Small intestine (tissue), 7 donors: ENCODE results near the gene HELZ2. TPM values are rescaled to one million over a fixed set of nuclear protein-coding genes. Genes with fewer than 3 reads are reported as not detected.
"Not testable (repeated sequence)": the region's sequence is repeated elsewhere in the genome, so short reads cannot be mapped to it uniquely, and the experiment has no call there.

Source experiments
- DNase-seq, 2 donors: peaks; one replicate each; pipeline versions ENCODE4 v3.0.0 to v3.0.0-alpha.2; 2013
- FAIRE-seq: peaks from 2 replicates; lab custom pipeline; 2012; peaks lifted over from hg19 to GRCh38; lab: Jason Lieb, UNC
- H3K27ac ChIP-seq, 3 donors: one replicate each; pipeline ENCODE4 v1.5.1; 2013; ENCODE audit warnings: low read length in 2 of 3, mild to moderate bottlenecking in 2 of 3, control low read depth in 1 of 3, inconsistent platforms in 1 of 3, low read depth in 1 of 3, moderate library complexity in 1 of 3
- H3K27me3 ChIP-seq, 3 donors: one replicate each; pipeline ENCODE4 v1.6.1; 2013; ENCODE audit warnings: low read length in 3 of 3, inconsistent platforms in 1 of 3; ENCODE audit not compliant: control insufficient read depth in 3 of 3, insufficient read depth in 3 of 3
- H3K36me3 ChIP-seq, 3 donors: one replicate each; pipeline ENCODE4 v1.6.1; 2013; ENCODE audit warnings: low read length in 3 of 3, inconsistent platforms in 1 of 3, low read depth in 1 of 3, mild to moderate bottlenecking in 1 of 3, moderate library complexity in 1 of 3; ENCODE audit not compliant: control insufficient read depth in 3 of 3, insufficient read depth in 2 of 3
- H3K4me1 ChIP-seq, 3 donors: one replicate each; pipeline ENCODE4 v1.6.1; 2013; ENCODE audit warnings: low read length in 2 of 3, inconsistent platforms in 1 of 3, low read depth in 1 of 3, mild to moderate bottlenecking in 1 of 3, moderate library complexity in 1 of 3; ENCODE audit not compliant: control insufficient read depth in 3 of 3, insufficient read depth in 2 of 3
- H3K4me3 ChIP-seq, 3 donors: one replicate each; pipeline ENCODE4 v1.5.1; 2013; ENCODE audit warnings: low read length in 3 of 3, control low read depth in 1 of 3, inconsistent platforms in 1 of 3, low read depth in 1 of 3, mild to moderate bottlenecking in 1 of 3, moderate library complexity in 1 of 3
- H3K9me3 ChIP-seq, 2 donors: one replicate each; pipeline ENCODE4 v1.6.1; 2013; ENCODE audit warnings: low read depth in 1 of 2, low read length in 1 of 2; ENCODE audit not compliant: control insufficient read depth in 2 of 2, insufficient read depth in 1 of 2
- WGBS, 3 donors: extraction: QIAGEN DNeasy Blood & Tissue Kit; methylation state at CpG; one replicate each; pipeline ENCODE4 v1.1.7; 2013; 5-methylcytosine and 5-hydroxymethylcytosine counted together
- polyA plus RNA-seq, 4 donors: library from polyadenylated mRNA; stranded (reverse) in 3 of 4; unstranded in 1 of 4; fragments of 200-250 nt in 3 of 4; fragments of 120-200 nt in 1 of 4; gene quantifications; one replicate each; pipeline versions ENCODE4 v1.2.1 to v1.2.3, GENCODE V29; 2013
- donor health status: healthy with polysubstance abuse.
- donor health status: control.
- donor health status: control.
- donor health status: Bipolar disorder and iron deficiency.
- donor health status: healthy.

Gene HELZ2
- polyA plus RNA-seq, 4 donors = 3.8 to 14.2 (median 9.4) TPM

- no peak overlapping the region for H3K27ac ChIP-seq
- H3K4me1 ChIP-seq = no peaks in the 10 kb centered on the region
- no peak overlapping the region for H3K4me3 ChIP-seq
- H3K27me3 ChIP-seq = no peaks in the 10 kb centered on the region
- DNase-seq (no peak), FAIRE-seq (no peak)
- WGBS, 3 donors = 91 to 97% (median 93%) methylated on average over 3 of the region's 3 CpGs
- no peaks in the 10 kb centered on the region for H3K9me3 ChIP-seq
- H3K36me3 ChIP-seq = peaks cover 6 to 68% (median 16%) of the 10 kb centered on the region in 3 donors
These were observed 28.3 kb upstream of the HELZ2 start for GRCh38 chr20:63602321-63602720.

GRCh38 chr20:63601679-63602078 lies 27.6 kb upstream of the HELZ2 start:
- H3K27ac ChIP-seq, DNase-seq, FAIRE-seq, H3K4me3 ChIP-seq, H3K4me1 ChIP-seq, H3K9me3 ChIP-seq, H3K27me3 ChIP-seq: not testable (repeated sequence)
- peaks cover 6 to 71% (median 16%) of the 10 kb centered on the region in 3 donors for H3K36me3 ChIP-seq
- 65 to 87% (median 75%) methylated on average over 7 to 8 of the region's 8 CpGs for WGBS, 3 donors

GRCh38 chr20:63599396-63600050 lies 25.5 kb upstream of the HELZ2 start:
- DNase-seq = no peak
- WGBS, 3 donors = 92 to 97% (median 95%) methylated on average over 27 of the region's 27 CpGs
- no peak for FAIRE-seq
- Histone ChIP-seq H3K4me1 (no peaks in the 10 kb centered on the region), H3K4me3 (no peak overlapping the region), H3K27ac (no peak overlapping the region), H3K9me3 (no peaks in the 10 kb centered on the region), H3K27me3 (no peaks in the 10 kb centered on the region), H3K36me3 (peaks cover 6 to 86% (median 21%) of the 10 kb centered on the region in 3 donors)

GRCh38 chr20:63598479-63599395 lies 24.7 kb upstream of the HELZ2 start:
- Histone ChIP-seq H3K4me1 (no peaks in the 10 kb centered on the region), H3K27me3 (no peaks in the 10 kb centered on the region), H3K4me3 (no peak overlapping the region), H3K36me3 (peaks cover 6 to 88% (median 21%) of the 10 kb centered on the region in 3 donors), H3K27ac (no peak overlapping the region), H3K9me3 (no peaks in the 10 kb centered on the region)
- 90 to 94% (median 93%) methylated on average over 33 of the region's 33 CpGs for WGBS, 3 donors
- no peak for FAIRE-seq
- no peak for DNase-seq

GRCh38 chr20:63597651-63598478 lies 23.8 kb upstream of the HELZ2 start:
- no peaks in the 10 kb centered on the region for H3K9me3 ChIP-seq
- no peak for FAIRE-seq
- 88 to 91% (median 90%) methylated on average over 23 of the region's 23 CpGs for WGBS, 3 donors
- H3K4me3 ChIP-seq = no peak overlapping the region
- H3K4me1 ChIP-seq = no peaks in the 10 kb centered on the region
- no peaks in the 10 kb centered on the region for H3K27me3 ChIP-seq
- no peak overlapping the region for H3K27ac ChIP-seq
- DNase-seq = no peak
- peaks cover 5 to 92% (median 21%) of the 10 kb centered on the region in 3 donors for H3K36me3 ChIP-seq

GRCh38 chr20:63596423-63596822 lies 22.4 kb upstream of the HELZ2 start:
- DNase-seq (no peak), FAIRE-seq (no peak)
- peaks cover 3 to 92% (median 15%) of the 10 kb centered on the region in 3 donors for H3K36me3 ChIP-seq

GRCh38 chr20:63595416-63596127 lies 21.5 kb upstream of the HELZ2 start:
- WGBS, 3 donors = 94 to 96% (median 94%) methylated on average over 23 to 30 of the region's 30 CpGs
- Histone ChIP-seq H3K4me3 (no peak overlapping the region), H3K36me3 (peaks cover 3 to 91% (median 12%) of the 10 kb centered on the region in 3 donors), H3K27ac (no peak overlapping the region), H3K27me3 (no peaks in the 10 kb centered on the region), H3K4me1 (no peaks in the 10 kb centered on the region), H3K9me3 (no peaks in the 10 kb centered on the region)
- no peak for DNase-seq
- FAIRE-seq = no peak

More at GRCh38 chr20:63596423-63596822, 22.4 kb upstream of the HELZ2 start:
- Histone ChIP-seq H3K4me3 (no peak overlapping the region), H3K27me3 (no peaks in the 10 kb centered on the region), H3K4me1 (no peaks in the 10 kb centered on the region), H3K9me3 (no peaks in the 10 kb centered on the region), H3K27ac (no peak overlapping the region)
- 91 to 95% (median 93%) methylated on average over 6 of the region's 6 CpGs for WGBS, 3 donors
